ENCODE data around the gene SLC34A1.

DNA sequence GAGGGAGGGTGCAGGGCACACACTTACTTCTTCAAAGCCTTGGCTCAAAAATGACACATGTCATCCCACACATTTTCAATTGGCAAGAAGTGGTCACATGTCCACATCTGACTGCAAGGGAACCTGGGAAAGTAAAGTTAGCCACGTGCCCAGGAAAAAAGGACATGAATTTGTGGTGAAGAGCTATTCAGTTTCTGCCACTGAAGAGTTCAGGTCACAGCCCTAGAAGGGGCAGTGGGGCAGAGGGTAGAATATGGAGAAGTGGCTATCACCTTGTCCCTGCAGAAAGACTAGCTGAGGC is 28.4 kb upstream of the SLC34A1 start:
- TF ChIP-seq EP300 (IDR thresholded peaks at IDR 0.05), result no peak
- TF ChIP-seq, protein P1, sequence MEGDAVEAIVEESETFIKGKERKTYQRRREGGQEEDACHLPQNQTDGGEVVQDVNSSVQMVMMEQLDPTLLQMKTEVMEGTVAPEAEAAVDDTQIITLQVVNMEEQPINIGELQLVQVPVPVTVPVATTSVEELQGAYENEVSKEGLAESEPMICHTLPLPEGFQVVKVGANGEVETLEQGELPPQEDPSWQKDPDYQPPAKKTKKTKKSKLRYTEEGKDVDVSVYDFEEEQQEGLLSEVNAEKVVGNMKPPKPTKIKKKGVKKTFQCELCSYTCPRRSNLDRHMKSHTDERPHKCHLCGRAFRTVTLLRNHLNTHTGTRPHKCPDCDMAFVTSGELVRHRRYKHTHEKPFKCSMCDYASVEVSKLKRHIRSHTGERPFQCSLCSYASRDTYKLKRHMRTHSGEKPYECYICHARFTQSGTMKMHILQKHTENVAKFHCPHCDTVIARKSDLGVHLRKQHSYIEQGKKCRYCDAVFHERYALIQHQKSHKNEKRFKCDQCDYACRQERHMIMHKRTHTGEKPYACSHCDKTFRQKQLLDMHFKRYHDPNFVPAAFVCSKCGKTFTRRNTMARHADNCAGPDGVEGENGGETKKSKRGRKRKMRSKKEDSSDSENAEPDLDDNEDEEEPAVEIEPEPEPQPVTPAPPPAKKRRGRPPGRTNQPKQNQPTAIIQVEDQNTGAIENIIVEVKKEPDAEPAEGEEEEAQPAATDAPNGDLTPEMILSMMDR (IDR thresholded peaks at IDR 0.05), result no peak
- no peak for TF ChIP-seq POLR2A (IDR thresholded peaks at IDR 0.05)
